Ectodermal cell (in vitro differentiated cells): ENCODE measurements around the gene DENND10. TPM values are rescaled to one million over a fixed set of nuclear protein-coding genes. Genes with fewer than 3 reads are reported as not detected.

ENCODE experiments used
- H3K27ac ChIP-seq: 2 replicates; pipeline ENCODE4 v1.7.0; 2013; ENCODE audit warnings: mild to moderate bottlenecking, low read depth, low read length; ENCODE audit not compliant: insufficient read depth, poor library complexity, severe bottlenecking
- H3K27me3 ChIP-seq: 2 replicates; pipeline ENCODE4 v1.7.0; 2013; ENCODE audit warnings: mild to moderate bottlenecking, low read length; ENCODE audit not compliant: insufficient read depth, control insufficient read depth, poor library complexity, severe bottlenecking
- H3K36me3 ChIP-seq: one replicate; pipeline ENCODE4 v1.7.0; 2013; ENCODE audit warnings: low read length; ENCODE audit not compliant: control insufficient read depth, insufficient read depth
- H3K4me1 ChIP-seq: one replicate; pipeline ENCODE4 v1.7.0; 2013; ENCODE audit warnings: low read length; ENCODE audit not compliant: control insufficient read depth, insufficient read depth
- H3K4me3 ChIP-seq: 2 replicates; pipeline ENCODE4 v1.7.0; 2013; ENCODE audit warnings: low read depth, low read length, control low read depth; ENCODE audit not compliant: insufficient read depth
- H3K9me3 ChIP-seq: 2 replicates; pipeline ENCODE4 v1.7.0; 2013; ENCODE audit warnings: mild to moderate bottlenecking, low read length, moderate library complexity; ENCODE audit not compliant: control insufficient read depth
- WGBS, 2 experiments: methylation state at CpG; one replicate each; pipeline ENCODE4 v1.1.7; 2013; ENCODE audit warnings: missing lambda C conversion rate in 2 of 2; 5-methylcytosine and 5-hydroxymethylcytosine counted together
- polyA plus RNA-seq, 4 experiments: library from polyadenylated mRNA; stranded (reverse); fragments of 50-300 nt; gene quantifications; one replicate each; pipeline ENCODE4 v1.2.3, GENCODE V29; 2013

Gene DENND10
- polyA plus RNA-seq (2013, experiment 1 of 4): 80.4 TPM
- polyA plus RNA-seq (2013, experiment 2 of 4): 89.6 TPM
- polyA plus RNA-seq (2013, experiment 3 of 4): 72.4 TPM
- polyA plus RNA-seq (2013, experiment 4 of 4): 74.4 TPM

GRCh38 chr10:119103903-119104653 lies at the start of gene DENND10:
TSS of gene DENND10 (plus strand) at chr10:119104113. CDS start at chr10:119104143, 30 bp downstream.
- Histone ChIP-seq H3K9me3 (no peaks in the 10 kb centered on the region), H3K4me1 (no peaks in the 10 kb centered on the region), H3K4me3 (peak within 1 kb of the TSS; percentile 85), H3K27ac (peak within 1 kb of the TSS; percentile 26), H3K27me3 (no peaks in the 10 kb centered on the region), H3K36me3 (no peaks in the 10 kb centered on the region)
- 0 to 1% methylated on average over 91 of the region's 91 CpGs for WGBS, 2 experiments

GRCh38 chr10:119055472-119055871 lies 48.4 kb upstream of the DENND10 start:
- no peak overlapping the region for H3K4me3 ChIP-seq
- peaks cover 86% of the 10 kb centered on the region for H3K36me3 ChIP-seq
- no peak overlapping the region for H3K27ac ChIP-seq
- no peaks in the 10 kb centered on the region for H3K9me3 ChIP-seq
- no peaks in the 10 kb centered on the region for H3K4me1 ChIP-seq
- WGBS, 2 experiments: 89 to 95% methylated on average over 1 of the region's 1 CpG
- H3K27me3 ChIP-seq: no peaks in the 10 kb centered on the region

GRCh38 chr10:119058010-119058409 lies 45.9 kb upstream of the DENND10 start:
- Histone ChIP-seq H3K9me3 (no peaks in the 10 kb centered on the region), H3K4me1 (no peaks in the 10 kb centered on the region), H3K36me3 (peaks cover 83% of the 10 kb centered on the region), H3K27me3 (no peaks in the 10 kb centered on the region), H3K27ac (no peak overlapping the region), H3K4me3 (no peak overlapping the region)
- WGBS, 2 experiments: 97 to 98% methylated on average over 11 of the region's 11 CpGs

- Histone ChIP-seq H3K27me3 (no peaks in the 10 kb centered on the region), H3K4me1 (no peaks in the 10 kb centered on the region), H3K27ac (no peak overlapping the region), H3K9me3 (no peaks in the 10 kb centered on the region), H3K4me3 (no peak overlapping the region), H3K36me3 (peaks cover 77% of the 10 kb centered on the region)
- 95 to 98% methylated on average over 4 of the region's 4 CpGs for WGBS, 2 experiments
These were observed 44.4 kb upstream of the DENND10 start for GRCh38 chr10:119059557-119059956.

- Histone ChIP-seq H3K36me3 (peaks cover 78% of the 10 kb centered on the region), H3K4me3 (no peak overlapping the region), H3K4me1 (no peaks in the 10 kb centered on the region), H3K9me3 (no peaks in the 10 kb centered on the region), H3K27ac (no peak overlapping the region), H3K27me3 (no peaks in the 10 kb centered on the region)
- 100% methylated on average over 1 of the region's 1 CpG for WGBS, 2 experiments
These were observed 43.8 kb upstream of the DENND10 start for GRCh38 chr10:119060107-119060506.

- no peaks in the 10 kb centered on the region for H3K27me3 ChIP-seq
- H3K36me3 ChIP-seq: peaks cover 71% of the 10 kb centered on the region
- no peaks in the 10 kb centered on the region for H3K4me1 ChIP-seq
- no peak overlapping the region for H3K4me3 ChIP-seq
- no peak overlapping the region for H3K27ac ChIP-seq
- 91 to 100% methylated on average over 1 of the region's 1 CpG for WGBS, 2 experiments
- H3K9me3 ChIP-seq: no peaks in the 10 kb centered on the region
These were observed 42.6 kb upstream of the DENND10 start for GRCh38 chr10:119061352-119061751.

- WGBS, 2 experiments: 89 to 91% methylated on average over 2 of the region's 2 CpGs
- peaks cover 75% of the 10 kb centered on the region for H3K36me3 ChIP-seq
These were observed 42.0 kb upstream of the DENND10 start for GRCh38 chr10:119061926-119062325.

GRCh38 chr10:119070395-119071165 lies 33.3 kb upstream of the DENND10 start:
- Histone ChIP-seq H3K9me3 (no peaks in the 10 kb centered on the region), H3K27ac (no peak overlapping the region), H3K36me3 (peaks cover 59% of the 10 kb centered on the region), H3K4me1 (no peaks in the 10 kb centered on the region), H3K27me3 (no peaks in the 10 kb centered on the region), H3K4me3 (no peak overlapping the region)
- 95 to 97% methylated on average over 9 of the region's 9 CpGs for WGBS, 2 experiments

More at GRCh38 chr10:119061926-119062325, 42.0 kb upstream of the DENND10 start:
- H3K9me3 ChIP-seq: no peaks in the 10 kb centered on the region
- H3K27me3 ChIP-seq: no peaks in the 10 kb centered on the region
- no peaks in the 10 kb centered on the region for H3K4me1 ChIP-seq
- no peak overlapping the region for H3K27ac ChIP-seq
- no peak overlapping the region for H3K4me3 ChIP-seq

GRCh38 chr10:119073584-119073983 lies 30.3 kb upstream of the DENND10 start:
- H3K4me1 ChIP-seq: no peaks in the 10 kb centered on the region
- H3K36me3 ChIP-seq: peaks cover 36% of the 10 kb centered on the region
- no peak overlapping the region for H3K27ac ChIP-seq
- H3K4me3 ChIP-seq: no peak overlapping the region
- 98 to 99% methylated on average over 6 of the region's 6 CpGs for WGBS, 2 experiments
- H3K27me3 ChIP-seq: no peaks in the 10 kb centered on the region
- H3K9me3 ChIP-seq: no peaks in the 10 kb centered on the region
